Activated CD8-positive, alpha-beta T cell treated with anti-CD3 and anti-CD28 coated beads for 36 hours (primary cell): ENCODE data around the gene DDHD1. TPM values are rescaled to one million over a fixed set of nuclear protein-coding genes. Genes with fewer than 3 reads are reported as not detected.
A peak's percentile ranks its signal among the peaks of the same experiment; 100 is the strongest.
"Not testable (repeated sequence)": the region's sequence is repeated elsewhere in the genome, so short reads cannot be mapped to it uniquely, and the experiment has no call there.

ENCODE experiments used
- ATAC-seq: fragments of 200-7000 bp; cut with Tn5 transposase; one replicate; pipeline ENCODE4 v1.10.0; 2021; ENCODE audit warnings: mild to moderate bottlenecking, moderate library complexity
- CTCF ChIA-PET: fragments of 350-600 bp; sonication (Branson Sonifier 250); formaldehyde crosslinking; loops from one replicate; lab custom pipeline; 2021; ENCODE audit warnings: antibody characterized with exemption; lab: Charles Lee
- POLR2A ChIA-PET: fragments of 350-600 bp; sonication (Branson Sonifier 250); formaldehyde crosslinking; loops from one replicate; lab custom pipeline; 2021; ENCODE audit warnings: antibody characterized with exemption; lab: Charles Lee
- DNase-seq: peaks from one replicate; pipeline ENCODE4 v3.0.0-alpha.2; 2020
- H3K27ac Mint-ChIP-seq: one replicate; pipeline ENCODE4 v1.8.0; 2021; ENCODE audit warnings: mild to moderate bottlenecking, mixed read lengths
- H3K27me3 Mint-ChIP-seq: one replicate; pipeline ENCODE4 v1.8.0; 2021; ENCODE audit warnings: mixed read lengths
- H3K36me3 Mint-ChIP-seq: one replicate; pipeline ENCODE4 v1.8.0; 2021; ENCODE audit warnings: low read depth, mixed read lengths
- H3K4me1 Mint-ChIP-seq: one replicate; pipeline ENCODE4 v1.8.0; 2021; ENCODE audit warnings: low read depth, mixed read lengths
- H3K4me3 Mint-ChIP-seq: one replicate; pipeline ENCODE4 v1.8.0; 2021; ENCODE audit warnings: mild to moderate bottlenecking, moderate library complexity, mixed read lengths
- H3K9me3 Mint-ChIP-seq: one replicate; pipeline ENCODE4 v1.8.0; 2021; ENCODE audit warnings: mixed read lengths
- CTCF ChIP-seq: fragments of 200-600 bp; IDR thresholded peaks from one replicate; pipeline ENCODE4 v1.8.0; 2022; ENCODE audit warnings: antibody characterized with exemption, mild to moderate bottlenecking
- intact Hi-C: fragments of 100-400 bp; cut with micrococcal nuclease; formaldehyde crosslinking; loops from one replicate; pipeline ENCODE4 v1.10.0; 2022
- total RNA-seq, 2 experiments: library from RNA; stranded (reverse); gene quantifications; one replicate each; pipeline ENCODE4 v1.2.3, GENCODE V29; 2021

The DDHD1 gene
- total RNA-seq, 2 experiments from 2014 or later = 35.5 to 41.5 TPM

GRCh38 chr14:53180272-53181221 is 27.4 kb upstream of the DDHD1 start:
- Mint-ChIP-seq H3K4me3 (no peak overlapping the region), H3K36me3 (peaks cover 6% of the 10 kb centered on the region), H3K27me3 (no peaks in the 10 kb centered on the region), H3K9me3 (peaks cover 3% of the 10 kb centered on the region), H3K4me1 (peaks cover 25% of the 10 kb centered on the region), H3K27ac (peak overlapping the region; percentile 32)
- peak; percentile 65 for DNase-seq
- peak; percentile 76 for ATAC-seq
- ChIA-PET CTCF (interaction anchor here (1.0 to 1.6 kb wide), 5 partner anchors 10 to 30 kb away, joined by 3 to 5 read pairs (median 3); no protein-coding TSS in a partner anchor), POLR2A (interaction anchor here (0.6 to 1.7 kb wide), 4 partner anchors 27 to 243 kb away, joined by 3 to 7 read pairs (median 5); partner anchors contain the start of gene DDHD1)
- intact Hi-C loops = no loop called here
- TF ChIP-seq CTCF = no peak

- H3K4me3 Mint-ChIP-seq, DNase-seq, H3K36me3 Mint-ChIP-seq, H3K27me3 Mint-ChIP-seq, H3K9me3 Mint-ChIP-seq, H3K27ac Mint-ChIP-seq, intact Hi-C loops, ATAC-seq: not testable (repeated sequence)
- peaks cover 25% of the 10 kb centered on the region for H3K4me1 Mint-ChIP-seq
- ChIA-PET POLR2A (interaction anchor here (1.7 kb wide), 1 partner anchor 26 kb away, joined by 7 read pairs; the partner anchor contains the start of gene DDHD1), CTCF (interaction anchor here (1.3 to 1.6 kb wide), 3 partner anchors 13 to 29 kb away, joined by 3 to 4 read pairs (median 3); no protein-coding TSS in a partner anchor)
Measured at GRCh38 chr14:53179486-53180005, 26.4 kb upstream of the DDHD1 start.

- Mint-ChIP-seq H3K36me3 (no peaks in the 10 kb centered on the region), H3K4me1 (peaks cover 6% of the 10 kb centered on the region), H3K4me3 (no peak overlapping the region), H3K9me3 (no peaks in the 10 kb centered on the region), H3K27me3 (no peaks in the 10 kb centered on the region), H3K27ac (no peak overlapping the region)
- TF ChIP-seq CTCF = no peak
- DNase-seq = no peak
- POLR2A ChIA-PET = no interaction called here
- CTCF ChIA-PET = no interaction called here
- no peak for ATAC-seq
- intact Hi-C loops = no loop called here
Measured at GRCh38 chr14:53175375-53175774, 22.3 kb upstream of the DDHD1 start.

- ChIA-PET POLR2A (no interaction called here), CTCF (no interaction called here)
- H3K4me1 Mint-ChIP-seq = peaks cover 1% of the 10 kb centered on the region
Measured at GRCh38 chr14:53174918-53175317, 21.8 kb upstream of the DDHD1 start.

GRCh38 chr14:53168786-53169185 is 15.7 kb upstream of the DDHD1 start:
- H3K4me3 Mint-ChIP-seq = no peak overlapping the region
- intact Hi-C loops = no loop called here
- H3K27ac Mint-ChIP-seq = no peak overlapping the region
- ATAC-seq = no peak
- no peaks in the 10 kb centered on the region for H3K27me3 Mint-ChIP-seq
- TF ChIP-seq CTCF = no peak
- H3K4me1 Mint-ChIP-seq = no peaks in the 10 kb centered on the region
- ChIA-PET POLR2A (no interaction called here), CTCF (no interaction called here)
- peaks cover 2% of the 10 kb centered on the region for H3K36me3 Mint-ChIP-seq
- DNase-seq = no peak
- H3K9me3 Mint-ChIP-seq = no peaks in the 10 kb centered on the region

More at GRCh38 chr14:53174918-53175317, 21.8 kb upstream of the DDHD1 start:
- no peak for DNase-seq
- no peak overlapping the region for H3K4me3 Mint-ChIP-seq
- no peaks in the 10 kb centered on the region for H3K27me3 Mint-ChIP-seq
- no peaks in the 10 kb centered on the region for H3K9me3 Mint-ChIP-seq
- intact Hi-C loops = no loop called here
- no peak for ATAC-seq
- H3K36me3 Mint-ChIP-seq = no peaks in the 10 kb centered on the region
- TF ChIP-seq CTCF = no peak
- no peak overlapping the region for H3K27ac Mint-ChIP-seq
